H1 (cell line): Measurements from ENCODE around the gene SLC24A1.

Source experiments
- EZH2 ChIP-seq: fragments of 200-600 bp; sonication (generic); IDR thresholded peaks from 2 replicates; pipeline ENCODE4 v1.7.1; 2012; ENCODE audit warnings: low read depth, mild to moderate bottlenecking, moderate library complexity, low read length, inconsistent platforms; ENCODE audit not compliant: severe bottlenecking
- JUND ChIP-seq: IDR thresholded peaks from 2 replicates; pipeline ENCODE4 v1.6.1; 2011; ENCODE audit warnings: mild to moderate bottlenecking, improper control_type of control experiment, low read length
- POLR2A ChIP-seq, 2 experiments: IDR thresholded peaks; 1 replicate in 1 of 2; 2 replicates in 1 of 2; pipeline ENCODE4 v1.6.1; 2011; ENCODE audit warnings: low read depth in 2 of 2, low read length in 2 of 2, mild to moderate bottlenecking in 2 of 2; ENCODE audit errors: control extremely low read depth in 1 of 2
- SIX5 ChIP-seq: IDR thresholded peaks from 2 replicates; pipeline ENCODE4 v1.6.1; 2011; ENCODE audit warnings: mild to moderate bottlenecking, low read depth, low read length
- SP1 ChIP-seq: IDR thresholded peaks from 2 replicates; pipeline ENCODE4 v1.6.1; 2011; ENCODE audit warnings: low read depth, low read length
- TF ChIP-seq, protein P1 (sequence below), 3 experiments: IDR thresholded peaks; 1 replicate in 2 of 3; 2 replicates in 1 of 3; pipeline versions ENCODE4 v1.5.1 to v1.6.1; 2011; ENCODE audit warnings: low read length in 3 of 3, mild to moderate bottlenecking in 3 of 3, inconsistent platforms in 2 of 3, low read depth in 1 of 3, moderate library complexity in 1 of 3; ENCODE audit not compliant: insufficient read depth in 1 of 3; ENCODE audit errors: control extremely low read depth in 1 of 3
- TF ChIP-seq, protein P2 (sequence below): IDR thresholded peaks from 2 replicates; pipeline ENCODE4 v1.6.1; 2012; ENCODE audit warnings: low read length, inconsistent platforms

GRCh38 chr15:65659502-65660052, 37.8 kb downstream of the SLC24A1 start:
- TF ChIP-seq POLR2A (IDR thresholded peaks at IDR 0.05; ENCODE audit: control extremely low read depth in 1 of 2, low read depth in 2 of 2, low read length in 2 of 2) = no peak
- no peak for TF ChIP-seq SIX5
- TF ChIP-seq, protein P1, sequence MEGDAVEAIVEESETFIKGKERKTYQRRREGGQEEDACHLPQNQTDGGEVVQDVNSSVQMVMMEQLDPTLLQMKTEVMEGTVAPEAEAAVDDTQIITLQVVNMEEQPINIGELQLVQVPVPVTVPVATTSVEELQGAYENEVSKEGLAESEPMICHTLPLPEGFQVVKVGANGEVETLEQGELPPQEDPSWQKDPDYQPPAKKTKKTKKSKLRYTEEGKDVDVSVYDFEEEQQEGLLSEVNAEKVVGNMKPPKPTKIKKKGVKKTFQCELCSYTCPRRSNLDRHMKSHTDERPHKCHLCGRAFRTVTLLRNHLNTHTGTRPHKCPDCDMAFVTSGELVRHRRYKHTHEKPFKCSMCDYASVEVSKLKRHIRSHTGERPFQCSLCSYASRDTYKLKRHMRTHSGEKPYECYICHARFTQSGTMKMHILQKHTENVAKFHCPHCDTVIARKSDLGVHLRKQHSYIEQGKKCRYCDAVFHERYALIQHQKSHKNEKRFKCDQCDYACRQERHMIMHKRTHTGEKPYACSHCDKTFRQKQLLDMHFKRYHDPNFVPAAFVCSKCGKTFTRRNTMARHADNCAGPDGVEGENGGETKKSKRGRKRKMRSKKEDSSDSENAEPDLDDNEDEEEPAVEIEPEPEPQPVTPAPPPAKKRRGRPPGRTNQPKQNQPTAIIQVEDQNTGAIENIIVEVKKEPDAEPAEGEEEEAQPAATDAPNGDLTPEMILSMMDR (IDR thresholded peaks at IDR 0.05; ENCODE audit: control extremely low read depth in 1 of 3, insufficient read depth in 1 of 3, low read depth in 1 of 3, low read length in 3 of 3) = no peak
- TF ChIP-seq EZH2 = no peak
- TF ChIP-seq SP1 = no peak
- TF ChIP-seq, protein P2, sequence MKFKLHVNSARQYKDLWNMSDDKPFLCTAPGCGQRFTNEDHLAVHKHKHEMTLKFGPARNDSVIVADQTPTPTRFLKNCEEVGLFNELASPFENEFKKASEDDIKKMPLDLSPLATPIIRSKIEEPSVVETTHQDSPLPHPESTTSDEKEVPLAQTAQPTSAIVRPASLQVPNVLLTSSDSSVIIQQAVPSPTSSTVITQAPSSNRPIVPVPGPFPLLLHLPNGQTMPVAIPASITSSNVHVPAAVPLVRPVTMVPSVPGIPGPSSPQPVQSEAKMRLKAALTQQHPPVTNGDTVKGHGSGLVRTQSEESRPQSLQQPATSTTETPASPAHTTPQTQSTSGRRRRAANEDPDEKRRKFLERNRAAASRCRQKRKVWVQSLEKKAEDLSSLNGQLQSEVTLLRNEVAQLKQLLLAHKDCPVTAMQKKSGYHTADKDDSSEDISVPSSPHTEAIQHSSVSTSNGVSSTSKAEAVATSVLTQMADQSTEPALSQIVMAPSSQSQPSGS = no peak
- no peak for TF ChIP-seq JUND
